ENCODE results near the gene PRDM11.

Gene PRDM11

GRCh38 chr11:45193695-45194094, 47.3 kb downstream of the PRDM11 start:
- TF ChIP-seq CTCF (IDR thresholded peaks at IDR 0.05; ENCODE audit: low read depth, low read length), result no peak
- DNase-seq, result no peak
- no peaks in the 10 kb centered on the region for H3K36me3 ChIP-seq
- H3K27me3 ChIP-seq, result no peaks in the 10 kb centered on the region
- H3K9me3 ChIP-seq, result no peaks in the 10 kb centered on the region
- H3K4me3 ChIP-seq (ENCODE audit: low read depth, low read length), result no peak overlapping the region
- no peaks in the 10 kb centered on the region for H3K4me1 ChIP-seq

- H3K9me3 ChIP-seq, result no peaks in the 10 kb centered on the region
- 0 out of 2 replicates have a peak, but pooled peaks have one; percentile 8 for TF ChIP-seq CTCF (IDR thresholded peaks at IDR 0.05; ENCODE audit: low read depth, low read length)
- no peaks in the 10 kb centered on the region for H3K4me1 ChIP-seq
- no peak for DNase-seq
- no peaks in the 10 kb centered on the region for H3K36me3 ChIP-seq
- no peak overlapping the region for H3K4me3 ChIP-seq (ENCODE audit: low read depth, low read length)
- no peaks in the 10 kb centered on the region for H3K27me3 ChIP-seq
These were observed 58.3 kb downstream of the PRDM11 start for GRCh38 chr11:45204761-45205160.

GRCh38 chr11:45205978-45206377, 59.5 kb downstream of the PRDM11 start:
- no peak for DNase-seq
- TF ChIP-seq CTCF (IDR thresholded peaks at IDR 0.05; ENCODE audit: low read depth, low read length), result no peak
- Histone ChIP-seq H3K36me3 (no peaks in the 10 kb centered on the region), H3K27me3 (no peaks in the 10 kb centered on the region), H3K4me1 (no peaks in the 10 kb centered on the region), H3K4me3 (ENCODE audit: low read depth, low read length) (no peak overlapping the region), H3K9me3 (no peaks in the 10 kb centered on the region)

GRCh38 chr11:45208135-45208534, 61.7 kb downstream of the PRDM11 start:
- Histone ChIP-seq H3K27me3 (no peaks in the 10 kb centered on the region), H3K4me3 (ENCODE audit: low read depth, low read length) (no peak overlapping the region), H3K36me3 (no peaks in the 10 kb centered on the region), H3K4me1 (no peaks in the 10 kb centered on the region), H3K9me3 (no peaks in the 10 kb centered on the region)
- no peak for DNase-seq
- no peak for TF ChIP-seq CTCF (IDR thresholded peaks at IDR 0.05; ENCODE audit: low read depth, low read length)

- H3K9me3 ChIP-seq, result no peaks in the 10 kb centered on the region
- no peak for DNase-seq
- no peak for TF ChIP-seq CTCF (IDR thresholded peaks at IDR 0.05; ENCODE audit: low read depth, low read length)
- no peak overlapping the region for H3K4me3 ChIP-seq (ENCODE audit: low read depth, low read length)
- no peaks in the 10 kb centered on the region for H3K36me3 ChIP-seq
- no peaks in the 10 kb centered on the region for H3K27me3 ChIP-seq
- no peaks in the 10 kb centered on the region for H3K4me1 ChIP-seq
These were observed 62.8 kb downstream of the PRDM11 start for GRCh38 chr11:45209000-45209879.

Measured in BE2C (cell line).